ENCODE measurements around the gene ABCF2.

Gene ABCF2

DNA sequence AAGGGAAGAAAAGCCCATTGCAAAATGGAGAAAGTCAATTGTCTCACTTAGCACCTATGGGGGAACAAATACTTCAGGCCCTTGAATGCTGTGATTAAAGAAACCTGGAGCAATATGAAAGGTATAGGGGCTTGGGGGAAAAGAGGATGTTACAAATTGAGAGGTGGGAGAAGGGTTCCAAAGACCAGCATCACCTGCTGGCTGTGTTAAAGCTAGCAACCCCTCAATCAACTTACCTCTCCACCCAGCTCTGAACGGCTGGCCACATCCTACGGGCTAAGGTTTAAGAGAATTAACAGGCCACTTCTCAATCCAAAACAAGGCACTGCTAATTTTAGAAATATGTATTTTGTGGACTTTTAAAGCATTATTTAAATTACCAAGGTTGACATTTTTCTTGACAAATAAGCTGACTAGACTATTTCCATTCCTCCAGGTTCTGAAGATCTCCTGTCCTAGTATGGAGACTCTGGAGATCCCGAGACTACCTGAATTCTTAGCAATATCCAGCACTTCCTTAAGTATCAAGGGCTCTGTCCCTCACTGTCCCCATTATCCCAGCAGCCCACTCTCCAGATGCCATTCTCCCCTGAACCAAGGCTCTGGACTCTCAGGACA lies 15.7 kb downstream of the ABCF2 start:
- Histone ChIP-seq H3K4me3 (ENCODE audit: low read length in 2 of 2) (no peak overlapping the region), H3K79me1 (ENCODE audit: low read depth, low read length) (no peaks in the 10 kb centered on the region), H3K9me3 (replicated peaks in 1 of 2; ENCODE audit: control insufficient read depth in 2 of 2, insufficient read depth in 1 of 2, low read depth in 1 of 2, low read length in 2 of 2) (no peaks in the 10 kb centered on the region), H2BK120ac (ENCODE audit: low read depth, low read length) (no peak overlapping the region), H2BK12ac (ENCODE audit: low read length) (no peak overlapping the region), H3K4ac (ENCODE audit: low read length) (no peak overlapping the region), H2BK5ac (ENCODE audit: low read length) (no peak overlapping the region), H3K27ac (replicated peaks; ENCODE audit: low read length) (no peak overlapping the region), H3K9ac (ENCODE audit: low read depth, low read length, poor library complexity) (no peak overlapping the region), H3K4me2 (ENCODE audit: insufficient read depth, low read length, poor library complexity, severe bottlenecking) (no peak overlapping the region), H3K4me1 (ENCODE audit: control insufficient read depth in 2 of 2, insufficient read depth in 1 of 2, low read depth in 1 of 2, low read length in 2 of 2) (peaks cover 0 to 8% of the 10 kb centered on the region in 2 donors), H2BK15ac (ENCODE audit: low read length) (no peak overlapping the region), H4K8ac (ENCODE audit: low read depth, low read length) (no peak overlapping the region), H4K91ac (ENCODE audit: low read depth, low read length, poor library complexity) (no peak overlapping the region), H3K14ac (ENCODE audit: low read length) (no peak overlapping the region), H3K23ac (ENCODE audit: low read depth, low read length, poor library complexity) (no peak overlapping the region), H2AFZ (ENCODE audit: low read length) (no peak overlapping the region), H3K27me3 (ENCODE audit: control insufficient read depth in 3 of 3, insufficient read depth in 3 of 3, low read depth in 1 of 3, low read length in 3 of 3) (peaks cover 0 to 10% (median 2%) of the 10 kb centered on the region in 3 experiments), H2AK5ac (ENCODE audit: low read depth, low read length) (no peak overlapping the region), H3K18ac (ENCODE audit: low read length) (no peak overlapping the region), H3K36me3 (replicated peaks in 1 of 2; ENCODE audit: control insufficient read depth in 2 of 2, insufficient read depth in 2 of 2, low read length in 2 of 2) (peaks cover 19 to 48% of the 10 kb centered on the region in 2 donors)
- no CpG with 5 or more reads among the region's 3 CpGs for WGBS, 2 donors (ENCODE audit: extremely low coverage in 2 of 2, insufficient read length in 2 of 2, insufficient replicate concordance in 1 of 2)
- DNase-seq (ENCODE audit: low spot score): no peak

DNA sequence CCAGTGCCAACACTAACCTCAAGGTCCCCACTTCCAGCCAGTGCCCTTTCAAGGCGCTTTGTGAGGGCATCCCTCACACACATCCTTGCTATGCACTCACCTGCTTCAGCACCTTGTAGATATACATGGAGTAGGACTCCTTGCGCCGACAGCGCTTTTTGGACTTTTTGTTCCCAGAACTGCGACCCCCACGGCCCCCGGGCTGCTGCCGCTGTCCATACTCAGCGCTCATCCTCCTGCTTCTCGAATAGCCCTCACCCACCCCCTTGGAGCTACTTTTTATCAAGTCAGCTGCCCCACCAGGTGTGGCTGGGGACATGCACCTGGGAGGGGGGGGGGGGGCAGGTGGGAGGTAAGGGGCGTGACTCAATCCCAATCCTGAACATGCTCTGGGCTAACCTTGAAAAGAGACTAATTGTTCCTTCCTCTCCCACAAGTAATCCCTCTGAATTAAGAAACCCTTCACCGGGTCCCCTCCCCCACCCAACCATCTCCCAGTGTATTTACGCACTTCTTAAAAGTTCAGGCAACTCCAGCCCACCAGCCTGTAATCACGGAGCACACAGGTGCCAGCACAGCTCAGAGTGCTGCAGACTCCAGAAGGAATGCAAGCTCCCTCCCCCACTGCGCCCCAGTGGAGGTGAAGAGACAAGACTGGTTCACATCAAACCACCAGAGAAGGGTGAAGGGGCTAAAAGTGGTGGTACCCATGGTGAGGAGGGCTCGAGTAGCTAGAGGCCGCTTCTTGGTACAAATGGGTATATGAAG lies 16.7 kb downstream of the ABCF2 start, which contains the start of gene H2BK1:
TSS of gene H2BK1 (minus strand) at position 402 of the 768 bp plus-strand sequence. CDS start at position 232, 170 bp downstream.
- no peak within 1 kb of the TSS for H4K91ac ChIP-seq (ENCODE audit: low read depth, low read length, poor library complexity)
- H3K4ac ChIP-seq (ENCODE audit: low read length): no peak within 1 kb of the TSS
- WGBS, 2 donors (ENCODE audit: extremely low coverage in 2 of 2, insufficient read length in 2 of 2, insufficient replicate concordance in 1 of 2): no CpG with 5 or more reads among the region's 17 CpGs
- H2BK120ac ChIP-seq (ENCODE audit: low read depth, low read length): no peak within 1 kb of the TSS
- no peaks in the 10 kb centered on the region for H3K79me1 ChIP-seq (ENCODE audit: low read depth, low read length)
- no peak within 1 kb of the TSS for H2BK12ac ChIP-seq (ENCODE audit: low read length)
- DNase-seq (ENCODE audit: low spot score): no peak
- no peak within 1 kb of the TSS for H3K27ac ChIP-seq (replicated peaks; ENCODE audit: low read length)
- peak within 1 kb of the TSS; percentile 21 for H3K18ac ChIP-seq (ENCODE audit: low read length)
- H3K4me3 ChIP-seq (ENCODE audit: low read length in 2 of 2): no peak within 1 kb of the TSS
- H2AK5ac ChIP-seq (ENCODE audit: low read depth, low read length): peak within 1 kb of the TSS; percentile 40
- no peak within 1 kb of the TSS for H2BK15ac ChIP-seq (ENCODE audit: low read length)
- no peaks in the 10 kb centered on the region for H3K9me3 ChIP-seq (replicated peaks in 1 of 2; ENCODE audit: control insufficient read depth in 2 of 2, insufficient read depth in 1 of 2, low read depth in 1 of 2, low read length in 2 of 2)
- H4K8ac ChIP-seq (ENCODE audit: low read depth, low read length): no peak within 1 kb of the TSS
- no peak within 1 kb of the TSS for H3K23ac ChIP-seq (ENCODE audit: low read depth, low read length, poor library complexity)
- H3K4me2 ChIP-seq (ENCODE audit: insufficient read depth, low read length, poor library complexity, severe bottlenecking): no peak within 1 kb of the TSS
- no peak within 1 kb of the TSS for H2BK5ac ChIP-seq (ENCODE audit: low read length)
- peaks cover 11 to 38% of the 10 kb centered on the region in 2 donors for H3K36me3 ChIP-seq (replicated peaks in 1 of 2; ENCODE audit: control insufficient read depth in 2 of 2, insufficient read depth in 2 of 2, low read length in 2 of 2)
- no peak within 1 kb of the TSS for H3K9ac ChIP-seq (ENCODE audit: low read depth, low read length, poor library complexity)
- H3K14ac ChIP-seq (ENCODE audit: low read length): no peak within 1 kb of the TSS
- H3K27me3 ChIP-seq (ENCODE audit: control insufficient read depth in 3 of 3, insufficient read depth in 3 of 3, low read depth in 1 of 3, low read length in 3 of 3): peaks cover 0 to 20% (median 2%) of the 10 kb centered on the region in 3 experiments
- no peak within 1 kb of the TSS for H2AFZ ChIP-seq (ENCODE audit: low read length)
- peaks cover 0 to 8% of the 10 kb centered on the region in 2 donors for H3K4me1 ChIP-seq (ENCODE audit: control insufficient read depth in 2 of 2, insufficient read depth in 1 of 2, low read depth in 1 of 2, low read length in 2 of 2)

DNA sequence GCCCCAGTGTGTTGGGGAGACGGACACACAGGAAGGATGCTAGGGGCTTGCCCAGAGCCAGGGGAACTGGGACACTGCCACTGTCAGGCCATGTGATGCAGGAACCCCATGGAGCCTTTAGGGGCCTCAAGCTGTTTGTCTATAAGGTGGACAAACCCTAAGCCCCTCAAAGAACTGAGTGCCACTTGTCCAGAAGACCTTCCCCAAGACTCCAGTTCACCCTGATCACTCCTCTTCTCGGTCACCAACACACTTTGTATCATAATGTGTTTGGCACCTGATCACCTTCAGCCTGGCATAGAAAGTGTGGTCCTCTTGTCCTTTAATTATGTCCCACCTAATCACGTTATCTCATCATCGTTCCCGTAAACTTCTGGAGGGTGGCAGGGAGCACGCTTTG lies 17.4 kb downstream of the ABCF2 start:
- no peak overlapping the region for H4K8ac ChIP-seq (ENCODE audit: low read depth, low read length)
- H3K27me3 ChIP-seq (ENCODE audit: control insufficient read depth in 3 of 3, insufficient read depth in 3 of 3, low read depth in 1 of 3, low read length in 3 of 3): peaks cover 0 to 27% (median 2%) of the 10 kb centered on the region in 3 experiments
- H3K18ac ChIP-seq (ENCODE audit: low read length): no peak overlapping the region
- no peak overlapping the region for H3K9ac ChIP-seq (ENCODE audit: low read depth, low read length, poor library complexity)
- no peak overlapping the region for H2BK5ac ChIP-seq (ENCODE audit: low read length)
- H4K91ac ChIP-seq (ENCODE audit: low read depth, low read length, poor library complexity): no peak overlapping the region
- peaks cover 7 to 31% of the 10 kb centered on the region in 2 donors for H3K36me3 ChIP-seq (replicated peaks in 1 of 2; ENCODE audit: control insufficient read depth in 2 of 2, insufficient read depth in 2 of 2, low read length in 2 of 2)
- no peak overlapping the region for H3K27ac ChIP-seq (replicated peaks; ENCODE audit: low read length)
- H3K4ac ChIP-seq (ENCODE audit: low read length): no peak overlapping the region
- no peak overlapping the region for H2BK12ac ChIP-seq (ENCODE audit: low read length)
- DNase-seq (ENCODE audit: low spot score): no peak
- H3K4me3 ChIP-seq (ENCODE audit: low read length in 2 of 2): no peak overlapping the region
- H2BK120ac ChIP-seq (ENCODE audit: low read depth, low read length): no peak overlapping the region
- H2AFZ ChIP-seq (ENCODE audit: low read length): no peak overlapping the region
- no peaks in the 10 kb centered on the region for H3K9me3 ChIP-seq (replicated peaks in 1 of 2; ENCODE audit: control insufficient read depth in 2 of 2, insufficient read depth in 1 of 2, low read depth in 1 of 2, low read length in 2 of 2)
- no peaks in the 10 kb centered on the region for H3K79me1 ChIP-seq (ENCODE audit: low read depth, low read length)
- WGBS, 2 donors (ENCODE audit: extremely low coverage in 2 of 2, insufficient read length in 2 of 2, insufficient replicate concordance in 1 of 2): no CpG with 5 or more reads among the region's 6 CpGs
- no peak overlapping the region for H3K14ac ChIP-seq (ENCODE audit: low read length)
- H2AK5ac ChIP-seq (ENCODE audit: low read depth, low read length): peak overlapping the region; percentile 40
- no peak overlapping the region for H3K4me2 ChIP-seq (ENCODE audit: insufficient read depth, low read length, poor library complexity, severe bottlenecking)
- H2BK15ac ChIP-seq (ENCODE audit: low read length): no peak overlapping the region
- H3K4me1 ChIP-seq (ENCODE audit: control insufficient read depth in 2 of 2, insufficient read depth in 1 of 2, low read depth in 1 of 2, low read length in 2 of 2): peaks cover 0 to 8% of the 10 kb centered on the region in 2 donors
- no peak overlapping the region for H3K23ac ChIP-seq (ENCODE audit: low read depth, low read length, poor library complexity)

DNA sequence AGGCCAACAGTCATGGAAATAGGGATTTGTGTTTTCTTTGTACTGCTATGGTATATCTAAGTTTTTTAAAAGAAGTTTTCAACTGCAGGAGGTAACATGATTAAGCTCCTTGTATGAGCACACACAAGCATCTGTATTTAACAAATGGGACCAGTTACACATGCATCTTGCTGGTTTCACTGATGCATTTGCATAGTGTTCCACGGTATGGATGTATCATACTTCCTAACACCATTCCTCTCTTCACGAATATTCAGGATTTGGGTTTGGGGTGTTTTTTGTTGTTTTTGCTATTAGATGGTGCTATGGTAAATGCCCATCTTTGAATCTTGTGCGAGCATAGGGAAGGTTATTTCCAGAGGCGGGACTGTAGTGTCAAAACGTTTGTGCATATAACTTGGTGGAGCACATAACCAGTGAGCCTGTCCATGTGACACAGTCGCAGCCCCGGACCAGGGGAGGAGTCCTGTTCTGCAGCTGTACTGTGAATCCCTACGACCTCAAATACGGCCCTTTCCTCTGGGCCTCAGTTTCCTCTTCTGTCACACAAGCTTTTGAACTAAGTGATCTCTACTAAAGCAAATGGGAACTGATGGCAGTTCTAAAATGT lies 18.6 kb downstream of the ABCF2 start:
- Histone ChIP-seq H2AK5ac (ENCODE audit: low read depth, low read length) (no peak overlapping the region), H2BK12ac (ENCODE audit: low read length) (no peak overlapping the region), H3K36me3 (replicated peaks in 1 of 2; ENCODE audit: control insufficient read depth in 2 of 2, insufficient read depth in 2 of 2, low read length in 2 of 2) (peaks cover 2 to 19% of the 10 kb centered on the region in 2 donors), H2AFZ (ENCODE audit: low read length) (no peak overlapping the region), H3K4me1 (ENCODE audit: control insufficient read depth in 2 of 2, insufficient read depth in 1 of 2, low read depth in 1 of 2, low read length in 2 of 2) (peaks cover 0 to 8% of the 10 kb centered on the region in 2 donors), H3K9me3 (replicated peaks in 1 of 2; ENCODE audit: control insufficient read depth in 2 of 2, insufficient read depth in 1 of 2, low read depth in 1 of 2, low read length in 2 of 2) (no peaks in the 10 kb centered on the region), H3K27me3 (ENCODE audit: control insufficient read depth in 3 of 3, insufficient read depth in 3 of 3, low read depth in 1 of 3, low read length in 3 of 3) (peaks cover 0 to 34% (median 2%) of the 10 kb centered on the region in 3 experiments), H2BK15ac (ENCODE audit: low read length) (no peak overlapping the region), H3K4me2 (ENCODE audit: insufficient read depth, low read length, poor library complexity, severe bottlenecking) (no peak overlapping the region), H3K23ac (ENCODE audit: low read depth, low read length, poor library complexity) (no peak overlapping the region), H3K18ac (ENCODE audit: low read length) (no peak overlapping the region), H3K9ac (ENCODE audit: low read depth, low read length, poor library complexity) (no peak overlapping the region), H2BK5ac (ENCODE audit: low read length) (no peak overlapping the region), H3K79me1 (ENCODE audit: low read depth, low read length) (no peaks in the 10 kb centered on the region), H3K4ac (ENCODE audit: low read length) (no peak overlapping the region), H4K8ac (ENCODE audit: low read depth, low read length) (no peak overlapping the region), H3K27ac (replicated peaks; ENCODE audit: low read length) (no peak overlapping the region), H3K4me3 (ENCODE audit: low read length in 2 of 2) (no peak overlapping the region), H4K91ac (ENCODE audit: low read depth, low read length, poor library complexity) (no peak overlapping the region), H3K14ac (ENCODE audit: low read length) (no peak overlapping the region), H2BK120ac (ENCODE audit: low read depth, low read length) (no peak overlapping the region)
- DNase-seq (ENCODE audit: low spot score): no peak
- WGBS, 2 donors (ENCODE audit: extremely low coverage in 2 of 2, insufficient read length in 2 of 2, insufficient replicate concordance in 1 of 2): no CpG with 5 or more reads among the region's 9 CpGs

All from neuronal stem cell (in vitro differentiated cells).